Tongue (tissue), 2 donors: ENCODE measurements around the gene TLK1. TPM values are rescaled to one million over a fixed set of nuclear protein-coding genes. Genes with fewer than 3 reads are reported as not detected.
"Not testable (repeated sequence)": the region's sequence is repeated elsewhere in the genome, so short reads cannot be mapped to it uniquely, and the experiment has no call there.

Source experiments
- DNase-seq: peaks from one replicate; pipeline ENCODE4 v3.0.0-alpha.2; 2015
- total RNA-seq: library from RNA; depleted of rRNA; stranded (reverse); fragments of >200 nt; gene quantifications from one replicate; pipeline ENCODE4 v1.2.3, GENCODE V29; 2014

The TLK1 gene
- total RNA-seq, 1 donor from 2014 or later = 26.0 TPM

DNA sequence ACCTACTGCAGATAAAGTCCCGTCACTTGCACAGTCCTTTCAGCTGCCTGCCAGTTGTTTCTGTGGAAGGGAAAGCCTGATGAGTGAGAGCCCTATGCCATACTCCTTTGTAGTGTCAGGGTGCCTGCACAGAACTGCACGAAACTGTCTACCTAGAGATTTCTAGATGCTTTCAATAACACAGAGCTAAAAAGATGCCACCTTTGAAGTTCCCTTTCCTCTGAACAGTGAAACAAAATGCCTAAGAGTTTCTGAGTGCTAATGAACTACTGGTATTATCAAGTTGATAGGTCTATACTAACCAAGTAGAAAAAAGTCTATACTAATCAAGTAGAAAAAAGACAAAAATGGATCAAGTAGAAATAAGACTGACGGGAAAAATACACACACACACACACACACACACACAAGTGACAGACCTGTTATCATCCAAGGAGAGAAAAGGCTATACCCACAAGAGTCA, 79.0 kb downstream of the TLK1 start:
- no peak for DNase-seq

DNA sequence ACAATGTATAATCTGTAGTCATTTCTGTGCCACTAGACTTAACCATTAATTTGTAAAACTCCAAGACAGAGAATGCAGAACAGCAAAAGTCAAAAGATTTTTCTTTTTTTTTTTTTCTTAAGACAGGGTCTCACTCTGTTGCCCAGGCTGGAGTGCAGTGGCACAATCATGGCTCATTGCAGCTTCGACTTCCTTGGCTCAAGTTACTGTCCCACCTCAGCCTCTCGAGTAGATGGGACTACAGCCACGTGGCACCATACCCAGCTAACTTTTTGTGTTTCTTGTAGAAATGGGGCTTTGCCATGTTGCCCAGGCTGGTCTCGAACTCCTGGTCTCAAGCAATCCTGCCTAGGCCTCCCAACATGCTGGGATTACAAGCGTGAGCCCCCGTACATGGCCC, 80.1 kb downstream of the TLK1 start:
- DNase-seq = no peak

DNA sequence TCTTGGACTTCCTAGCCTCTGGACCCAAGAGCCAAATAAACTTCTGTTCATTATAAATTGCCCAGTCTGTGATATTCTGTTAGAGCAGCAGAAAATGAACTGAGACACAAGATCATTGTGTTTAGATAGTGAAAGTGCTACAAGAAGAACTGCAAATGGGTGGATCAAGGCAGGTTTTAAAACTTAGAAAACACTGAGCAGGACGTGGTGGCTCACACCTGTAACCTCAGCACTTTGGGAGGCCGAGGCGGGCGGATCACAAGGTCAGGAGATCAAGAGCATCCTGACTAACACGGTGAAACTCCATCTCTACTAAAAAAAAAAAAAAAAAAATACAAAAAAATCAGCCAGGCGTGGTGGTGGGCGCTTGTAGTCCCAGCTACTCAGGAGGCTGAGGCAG, 84.3 kb downstream of the TLK1 start:
- DNase-seq = not testable (repeated sequence)

DNA sequence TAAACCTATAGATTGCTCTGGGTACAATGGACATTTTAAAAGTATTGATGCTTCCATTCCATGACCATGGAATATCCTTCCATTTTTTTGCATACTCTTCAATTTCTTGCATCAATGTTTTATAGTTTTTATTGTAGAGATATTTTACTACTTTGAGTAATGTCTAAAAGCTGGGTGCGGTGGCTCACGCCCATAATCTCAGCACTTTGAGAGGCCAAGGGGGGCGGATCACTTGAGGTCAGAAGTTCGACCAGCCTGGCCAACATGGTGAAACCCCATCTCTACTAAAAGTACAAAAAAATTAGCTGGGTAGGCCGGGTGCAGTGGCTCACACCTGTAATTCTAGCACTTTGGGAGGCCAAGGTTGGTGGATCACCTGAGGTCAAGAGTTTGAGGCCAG, 88.5 kb downstream of the TLK1 start:
- DNase-seq = no peak

DNA sequence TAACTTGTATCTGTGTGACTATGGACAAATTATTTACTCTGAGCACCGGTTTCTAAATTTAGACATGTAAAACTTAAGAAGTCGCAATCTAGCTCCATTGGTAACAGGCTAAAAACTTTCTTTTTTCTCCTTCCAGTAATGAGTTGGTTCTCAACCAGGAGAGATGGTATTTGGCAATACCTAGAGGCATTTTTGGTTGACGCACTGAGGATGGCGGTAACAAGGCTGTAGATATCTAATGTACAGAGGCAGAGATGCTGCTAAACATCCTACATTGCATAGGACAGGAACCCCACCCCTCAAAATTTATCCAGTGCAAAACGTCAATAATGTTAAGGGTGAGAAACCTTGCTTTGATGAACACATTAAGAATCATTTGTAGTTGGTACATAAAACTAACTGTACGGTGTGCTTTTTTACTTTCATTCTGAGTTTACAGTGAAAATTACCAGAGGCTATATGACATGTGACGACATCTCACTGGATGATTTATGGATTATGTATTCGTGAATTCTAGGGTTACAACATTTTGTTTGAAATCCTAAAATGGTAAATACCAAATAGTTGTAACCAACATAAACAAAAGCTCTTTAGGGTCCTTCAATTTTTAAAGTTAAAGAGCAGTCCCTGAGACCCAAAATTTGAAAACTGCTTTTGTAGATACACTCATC, 91.3 kb downstream of the TLK1 start:
- DNase-seq = no peak

DNA sequence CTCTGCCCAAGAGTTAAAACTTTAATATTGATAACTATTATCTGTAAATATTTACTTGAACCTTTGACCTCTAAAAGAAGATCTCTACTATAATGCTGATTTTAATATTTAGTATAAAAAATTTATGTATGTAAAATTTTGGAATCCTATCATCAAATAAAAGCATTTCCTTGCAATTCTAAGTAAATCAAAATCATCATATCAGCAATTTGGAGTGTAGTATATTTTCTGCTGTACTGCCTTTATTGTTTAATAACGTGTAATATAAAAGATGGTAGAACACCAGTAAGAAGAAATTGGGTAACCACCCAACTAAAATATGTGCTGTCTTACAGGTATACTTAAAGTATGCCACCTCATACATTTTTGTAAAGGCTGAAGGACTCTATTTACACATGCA, 94.6 kb downstream of the TLK1 start:
- no peak for DNase-seq

DNA sequence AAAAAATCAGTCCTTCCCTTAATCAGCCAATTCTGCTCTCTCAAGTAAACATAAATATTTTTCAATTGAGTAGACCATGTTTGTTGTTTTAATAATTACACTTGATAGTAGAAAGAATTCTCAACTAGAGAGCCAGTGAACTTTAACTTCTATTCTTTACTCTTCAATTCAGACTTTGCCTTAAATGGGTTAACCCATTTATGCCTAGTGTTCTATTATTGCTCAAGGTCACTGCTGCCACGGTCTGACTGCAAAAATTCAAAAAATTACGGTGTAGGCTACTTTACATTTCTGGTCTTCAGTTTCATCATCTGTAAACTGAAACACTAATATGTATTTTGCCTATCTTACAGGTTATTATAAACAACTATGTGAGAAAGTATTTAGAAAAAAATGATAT, 103.1 kb downstream of the TLK1 start:
- DNase-seq = no peak

DNA sequence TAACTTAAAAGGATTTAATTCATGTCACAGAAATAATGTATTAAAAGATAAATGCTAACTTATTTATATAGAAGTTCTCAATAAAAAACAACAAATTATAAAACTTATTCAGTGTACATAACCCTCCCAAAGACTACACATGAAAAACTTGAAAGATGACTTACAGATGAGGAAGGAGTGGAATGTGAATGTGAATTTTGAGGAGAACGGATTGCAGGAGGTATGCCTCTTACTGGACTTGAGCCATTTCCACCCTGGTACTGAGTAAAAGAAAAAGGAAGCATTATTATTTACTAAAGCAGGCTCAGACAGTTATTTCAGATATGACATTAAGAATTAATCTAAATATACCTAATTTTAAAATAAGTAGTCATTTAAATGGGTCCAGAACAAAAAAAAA, 104.4 kb downstream of the TLK1 start:
- no peak for DNase-seq

DNA sequence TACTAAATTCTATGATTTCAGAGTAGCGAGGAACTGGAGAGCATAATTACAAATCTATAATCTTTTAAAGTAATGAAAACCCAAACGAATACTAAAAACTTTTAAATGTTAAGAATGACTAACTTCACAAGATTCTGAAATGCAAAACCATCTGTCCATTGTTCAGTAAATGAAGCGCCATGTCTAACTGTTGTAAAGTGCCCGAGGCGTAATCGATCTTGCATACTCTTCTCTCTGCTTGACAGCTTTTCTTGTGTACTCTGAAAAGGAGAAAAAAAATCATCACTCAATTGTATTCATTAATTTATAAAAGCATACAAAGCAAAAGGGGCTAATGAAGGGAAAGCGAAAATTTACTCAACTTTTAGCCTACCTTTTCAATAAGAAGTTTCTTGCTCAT, 111.0 kb downstream of the TLK1 start:
- DNase-seq = no peak

DNA sequence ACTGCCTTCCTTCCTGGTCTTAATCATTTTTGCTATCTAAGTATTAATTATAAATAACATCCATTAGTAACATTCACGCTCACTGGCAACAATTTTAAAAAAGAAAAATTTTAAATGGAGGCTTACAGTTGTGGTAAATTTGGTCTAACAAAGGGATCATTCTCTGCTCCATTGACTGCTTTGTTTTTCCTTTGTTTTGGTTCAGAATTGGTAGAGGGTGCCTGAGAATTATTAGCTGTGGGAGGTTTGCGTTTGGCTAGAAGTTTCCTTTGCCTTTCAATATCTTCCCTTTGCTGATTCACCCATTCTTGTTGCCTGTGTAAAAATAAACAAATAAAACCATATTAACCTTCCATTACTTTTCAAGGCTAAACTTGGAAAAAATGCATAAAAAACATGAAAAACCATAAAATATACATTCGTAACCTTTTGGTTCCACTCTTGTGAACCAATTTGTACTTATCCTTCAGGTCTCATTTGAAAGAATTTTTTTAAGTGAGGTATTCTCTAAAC, 114.6 kb downstream of the TLK1 start:
- no peak for DNase-seq

DNA sequence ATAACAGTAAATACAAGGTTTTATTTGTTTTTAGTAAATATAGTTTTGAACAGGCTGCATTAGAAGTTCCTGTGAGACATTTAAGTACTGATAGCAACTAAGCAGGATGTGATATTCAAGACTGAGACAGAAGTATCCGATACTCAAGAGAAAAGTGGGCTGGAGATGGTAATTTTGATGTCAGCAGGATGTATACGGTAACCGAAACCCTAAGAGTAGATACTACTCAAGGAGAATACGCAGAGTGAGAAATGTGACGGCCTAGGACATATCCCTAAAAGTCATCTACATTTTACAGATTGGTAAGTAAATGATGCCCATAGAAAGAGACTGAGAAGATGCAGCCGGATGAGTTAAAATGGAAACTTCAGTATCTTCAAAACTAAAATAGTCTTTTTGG, 116.3 kb downstream of the TLK1 start:
- no peak for DNase-seq

DNA sequence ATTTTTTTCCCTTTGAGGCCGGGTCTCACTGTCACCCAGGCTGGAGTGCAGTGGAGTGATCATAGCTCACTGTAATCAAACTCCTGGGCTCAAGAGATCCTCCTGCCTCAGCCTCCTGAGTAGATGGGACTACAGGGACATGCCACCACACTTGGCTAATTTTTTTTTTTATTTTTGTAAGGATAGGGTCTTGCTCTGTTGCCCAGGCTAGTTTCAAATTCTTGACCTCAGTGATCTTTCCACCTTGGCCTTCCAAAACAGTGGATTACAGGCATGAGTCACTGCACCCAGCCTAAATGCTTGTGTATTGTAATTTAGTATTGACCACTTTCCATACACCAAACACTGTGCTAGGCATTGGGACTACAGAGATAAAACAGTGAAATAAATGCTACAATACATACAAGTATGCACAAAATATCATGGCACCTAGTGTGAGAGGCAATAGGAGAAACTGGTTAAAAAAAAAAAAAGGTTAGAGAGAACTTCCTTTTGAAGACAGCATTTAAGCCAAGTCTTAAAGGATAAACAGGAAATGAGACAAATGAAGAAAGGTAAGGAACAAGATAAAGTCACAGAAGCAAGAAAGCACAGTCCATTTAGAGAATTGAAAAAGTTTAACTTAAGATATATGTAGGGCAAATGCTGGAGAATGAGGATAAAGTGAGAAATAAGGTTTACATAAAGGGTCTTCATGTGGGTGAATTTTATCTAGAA, 118.3 kb downstream of the TLK1 start:
- no peak for DNase-seq

DNA sequence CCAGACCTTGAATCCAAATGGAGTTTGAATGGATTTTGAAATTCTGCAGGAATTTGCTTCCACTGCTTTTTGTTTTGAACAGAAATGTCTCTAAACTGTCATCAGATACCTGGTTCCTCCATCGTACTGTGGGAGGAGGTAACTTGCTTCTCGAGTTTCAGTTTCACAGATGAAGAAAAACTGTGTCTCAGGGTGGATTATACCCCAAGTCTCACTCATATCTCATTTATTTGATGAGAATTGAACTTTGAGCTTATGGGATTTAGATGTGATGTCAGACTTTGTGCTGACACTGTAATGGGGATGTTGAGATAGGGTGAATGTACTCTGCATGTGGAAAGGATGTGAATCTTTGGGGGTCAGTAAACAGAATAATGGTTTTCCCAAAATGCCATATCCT, 124.2 kb downstream of the TLK1 start:
- no peak for DNase-seq

DNA sequence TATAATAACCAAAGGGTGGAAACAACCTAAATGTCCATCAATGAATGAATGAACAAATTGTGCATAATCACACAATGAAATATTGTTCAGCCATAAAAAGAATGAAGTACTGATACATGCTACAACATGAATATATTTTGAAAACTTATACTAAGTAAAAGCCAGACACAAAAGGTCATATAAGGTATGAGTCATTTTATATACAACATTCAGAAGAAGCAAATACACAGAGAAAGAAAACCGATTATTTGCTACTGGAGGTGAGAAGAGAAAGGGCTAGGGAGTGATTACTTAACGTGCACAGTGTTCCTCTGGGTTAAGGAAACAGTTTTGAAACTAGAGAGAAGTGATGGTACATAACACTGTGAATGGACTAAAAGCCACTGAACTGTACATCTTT, 126.4 kb downstream of the TLK1 start:
- DNase-seq = no peak

DNA sequence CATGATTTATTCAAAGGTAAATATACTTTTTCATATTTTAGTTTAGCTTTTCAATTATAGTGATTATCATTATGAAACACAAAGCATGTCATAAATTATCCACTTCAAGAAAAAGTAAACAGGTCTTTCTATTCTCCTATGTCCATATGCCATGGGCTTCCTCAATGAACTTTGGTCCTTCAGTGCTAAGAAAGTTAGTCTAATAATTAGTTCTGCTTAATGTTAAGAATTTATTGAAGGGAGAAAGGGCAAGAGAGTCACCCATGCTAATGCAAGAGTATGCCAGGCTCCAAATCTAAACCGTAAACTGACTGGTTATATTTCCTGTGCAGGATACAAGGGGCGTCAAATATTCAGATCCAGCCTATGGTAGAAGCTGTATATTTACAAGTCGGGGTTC, 135.5 kb downstream of the TLK1 start:
- no peak for DNase-seq

DNA sequence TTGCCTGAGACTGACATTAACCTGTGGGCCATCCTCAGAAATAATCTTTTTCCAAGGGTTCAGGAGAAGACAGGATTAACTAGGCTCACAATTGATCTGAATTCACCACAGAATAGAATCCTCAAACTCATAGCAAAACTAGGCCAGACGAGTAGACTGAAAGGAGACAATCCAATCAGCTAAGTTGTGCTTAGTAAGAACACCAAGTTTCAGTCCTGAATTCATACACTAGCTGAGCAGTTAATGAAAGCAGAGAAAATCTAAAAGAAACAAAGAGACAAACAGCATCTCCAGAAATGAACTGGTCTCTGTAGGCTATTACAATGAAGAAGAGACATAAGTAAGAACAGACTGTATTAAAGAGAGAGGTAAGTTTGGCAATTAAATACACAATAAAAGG, 142.2 kb downstream of the TLK1 start:
- DNase-seq = no peak

DNA sequence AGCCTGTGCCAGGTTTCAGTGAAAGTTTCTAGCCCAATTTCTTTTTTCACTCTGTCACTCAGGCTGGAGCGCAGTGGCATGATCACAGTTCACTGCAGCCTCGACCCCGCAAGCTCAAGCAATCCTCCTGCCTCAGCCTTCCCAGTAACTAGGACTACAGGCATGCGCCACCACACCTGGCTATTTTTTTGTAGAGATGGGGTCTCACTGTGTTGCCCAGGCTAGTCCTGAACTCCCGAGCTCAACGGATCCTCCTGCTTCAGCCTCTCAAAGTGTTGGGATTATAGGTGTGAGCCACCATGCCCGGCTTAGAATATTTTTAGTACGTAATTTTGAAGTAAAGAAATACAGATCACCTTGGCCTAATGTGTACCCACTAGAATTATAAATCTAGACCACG, 144.6 kb downstream of the TLK1 start:
- DNase-seq = no peak

DNA sequence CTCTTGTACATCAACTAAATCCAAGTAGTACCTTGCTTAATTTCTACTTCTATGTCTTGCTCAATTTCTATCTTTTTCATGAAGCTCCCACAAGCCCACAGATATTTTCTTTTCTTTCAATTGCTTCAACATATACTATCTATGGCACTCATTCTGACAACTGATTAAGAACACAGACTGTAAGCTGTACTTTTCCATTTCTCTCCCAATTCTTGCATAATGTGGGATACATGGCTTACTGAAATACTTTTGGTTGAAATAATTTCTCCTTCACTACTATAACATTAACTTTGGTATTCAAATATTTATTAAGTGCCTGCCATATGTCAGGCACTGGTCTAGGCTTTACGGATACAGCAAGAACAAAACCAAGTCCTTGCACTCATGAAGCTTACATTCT, 146.8 kb downstream of the TLK1 start:
- DNase-seq = no peak

DNA sequence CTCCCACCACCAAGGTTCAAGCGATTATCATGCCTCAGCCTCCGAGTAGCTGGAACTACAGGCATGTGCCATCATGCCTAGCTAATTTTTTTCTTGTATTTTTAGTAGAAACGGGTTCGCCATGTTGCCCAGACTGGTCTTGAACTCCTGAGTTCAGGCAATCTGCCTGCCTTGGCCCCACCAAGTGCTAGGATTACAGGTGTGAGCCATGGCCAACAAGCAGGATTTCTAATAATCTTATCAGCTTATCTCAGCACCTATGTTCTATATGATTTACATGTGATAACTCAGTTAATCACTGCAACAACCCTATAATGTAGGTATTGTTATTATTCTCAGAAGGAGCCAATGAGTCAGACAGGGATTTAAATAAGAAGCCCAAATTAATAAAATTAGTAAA, 151.3 kb downstream of the TLK1 start:
- no peak for DNase-seq

DNA sequence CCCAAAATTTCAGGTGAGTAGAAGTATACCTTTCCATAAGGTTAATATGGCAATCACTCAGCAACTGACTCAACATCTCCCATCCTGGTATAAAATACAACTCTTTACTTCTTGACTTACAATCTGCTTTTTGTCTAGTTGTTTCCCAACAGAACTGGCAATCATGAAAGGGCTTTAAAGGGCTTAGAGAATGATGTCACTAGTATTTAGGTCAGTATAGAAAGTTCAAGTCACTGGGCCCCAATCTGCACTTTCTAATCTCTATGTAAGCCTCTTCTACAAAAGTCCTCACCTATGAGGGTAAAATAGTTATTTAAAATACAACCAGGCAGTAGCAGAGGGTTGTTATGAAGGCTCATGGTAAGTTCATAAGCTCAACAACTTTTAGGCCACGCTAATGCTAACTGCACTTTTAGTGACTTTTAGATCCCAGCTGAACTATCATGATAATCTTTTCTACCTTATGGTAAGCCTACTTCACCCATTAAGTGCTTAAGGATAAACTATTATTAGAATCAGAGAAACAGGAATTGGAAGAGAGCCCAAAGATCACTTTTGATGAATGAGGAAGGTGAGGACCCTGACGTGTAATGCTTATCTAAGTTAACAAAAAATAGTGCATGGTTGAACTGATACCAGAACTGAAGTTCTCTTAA, 152.0 kb downstream of the TLK1 start:
- DNase-seq = no peak

DNA sequence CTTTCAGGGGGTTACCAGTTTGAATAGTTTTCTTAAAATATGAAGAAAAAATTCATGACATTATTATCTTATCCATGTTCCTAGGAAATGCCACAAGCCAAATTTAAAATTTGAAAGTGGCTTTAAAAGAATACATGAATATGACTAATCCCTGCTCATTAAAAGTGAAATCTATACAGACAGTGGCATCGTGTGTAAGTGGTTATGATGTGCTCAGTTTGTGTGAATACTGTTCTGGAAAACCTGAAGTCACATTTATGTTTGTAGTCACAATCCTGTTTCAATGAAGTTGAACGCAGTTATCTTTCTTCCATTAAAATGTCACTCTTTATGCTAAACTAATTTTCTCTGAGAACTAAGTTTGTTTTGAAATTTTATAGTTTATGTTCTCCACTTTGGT, 155.9 kb downstream of the TLK1 start:
- DNase-seq = no peak

DNA sequence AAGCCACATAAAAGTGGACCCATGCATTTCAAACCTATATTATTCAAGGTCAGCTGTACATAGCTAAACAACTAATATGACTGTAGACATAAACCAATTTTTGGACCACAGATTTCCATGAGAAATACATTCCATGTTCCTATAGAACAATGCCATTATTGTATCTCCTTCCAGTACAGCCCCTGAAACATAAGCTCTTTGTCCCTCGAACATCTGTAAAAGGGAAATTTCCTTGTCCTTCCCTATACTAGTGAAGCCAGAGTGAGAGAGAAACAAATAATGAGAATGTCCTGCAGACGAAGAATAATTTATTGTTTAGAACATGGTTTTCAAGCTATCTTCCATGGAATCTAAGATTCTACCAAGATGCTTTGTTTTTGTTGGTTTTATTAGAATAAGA, 156.3 kb downstream of the TLK1 start:
- DNase-seq = peak; percentile 3

DNA sequence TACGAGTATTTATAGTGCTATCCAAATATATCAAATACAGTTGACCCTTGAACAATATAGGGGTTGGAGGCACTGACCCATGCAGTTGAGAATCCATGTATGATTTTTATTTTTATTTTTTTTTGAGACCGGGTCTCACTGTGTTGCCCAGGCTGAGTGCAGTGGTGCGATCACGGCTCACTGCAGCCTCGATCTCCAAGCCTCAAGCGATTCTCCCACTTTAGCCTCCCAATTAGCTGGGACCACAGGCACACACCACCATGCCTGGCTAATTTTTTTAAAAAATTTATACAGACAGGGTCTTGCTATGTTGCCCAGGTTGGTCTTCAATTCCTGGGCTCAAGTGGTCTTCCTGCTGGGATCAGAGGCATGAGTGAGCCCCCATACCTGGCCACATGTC, 161.0 kb downstream of the TLK1 start:
- no peak for DNase-seq
